Mucosa of descending colon (tissue), 3 donors: ENCODE measurements around the gene GMDS. TPM values are rescaled to one million over a fixed set of nuclear protein-coding genes. Genes with fewer than 3 reads are reported as not detected.

Source experiments
- ATAC-seq: fragments of 200-7000 bp; cut with Tn5 transposase; one replicate; pipeline ENCODE4 v1.9.1; 2020; ENCODE audit warnings: mild to moderate bottlenecking, moderate library complexity
- DNase-seq, 3 donors: peaks; one replicate each; pipeline ENCODE4 v3.0.0-alpha.2; 2020
- H3K36me3 ChIP-seq: fragments of 200-600 bp; one replicate; pipeline ENCODE4 v1.8.0; 2021; ENCODE audit warnings: low read depth, mild to moderate bottlenecking
- H3K4me1 ChIP-seq: fragments of 200-600 bp; one replicate; pipeline ENCODE4 v1.8.0; 2021; ENCODE audit warnings: low read depth, mild to moderate bottlenecking
- H3K4me3 ChIP-seq: fragments of 200-600 bp; one replicate; pipeline ENCODE4 v1.8.0; 2021; ENCODE audit warnings: mild to moderate bottlenecking
- H3K9me3 ChIP-seq: fragments of 200-600 bp; one replicate; pipeline ENCODE4 v1.8.0; 2021; ENCODE audit warnings: mild to moderate bottlenecking
- CTCF ChIP-seq: fragments of 200-600 bp; IDR thresholded peaks from one replicate; pipeline ENCODE4 v1.8.0; 2022; ENCODE audit warnings: antibody characterized with exemption, mild to moderate bottlenecking
- intact Hi-C, 2 donors: fragments of 100-400 bp; cut with DNase I in 1 of 2; cut with micrococcal nuclease in 1 of 2; formaldehyde crosslinking; loops; one replicate each; pipeline versions ENCODE4 v1.11.0 to v1.11.1; 2022; cut with DNase I, micrococcal nuclease
- total RNA-seq, 3 donors: library from RNA; stranded (reverse); fragmentation: NEBNext Ultra II Directional in 2 of 3; extraction: Animal tissue kit (Norgen Biotek cat#: 25700) in 2 of 3; gene quantifications; one replicate each; pipeline versions ENCODE4 v1.2.1 to v1.2.4, GENCODE V29; 2021 to 2023
- donor health status: DM: no; HTN: no; CAD: no; lungs with moderate emphysema.
- donor health status: DM: no; HTN: no; CAD: no.
- donor health status: DM: no; HTN: yes; CAD: no.

Gene GMDS
- total RNA-seq, 3 donors from 2014 or later = 68.0 to 228 (median 135) TPM

GRCh38 chr6:1764397-1764987, 480.9 kb downstream of the GMDS start:
- ATAC-seq = no peak

GRCh38 chr6:1763404-1763803, 482.0 kb downstream of the GMDS start:
- Histone ChIP-seq H3K36me3 (no peaks in the 10 kb centered on the region), H3K9me3 (no peaks in the 10 kb centered on the region), H3K4me1 (peaks cover 5% of the 10 kb centered on the region), H3K4me3 (no peak overlapping the region)
- TF ChIP-seq CTCF = no peak
- DNase-seq (no peak), ATAC-seq (no peak)
- intact Hi-C loops = no loop called here

More at GRCh38 chr6:1764397-1764987, 480.9 kb downstream of the GMDS start:
- TF ChIP-seq CTCF = no peak
- Histone ChIP-seq H3K4me1 (peaks cover 5% of the 10 kb centered on the region), H3K4me3 (no peak overlapping the region), H3K9me3 (no peaks in the 10 kb centered on the region), H3K36me3 (no peaks in the 10 kb centered on the region)
- intact Hi-C loops = no loop called here
- DNase-seq = no peak

GRCh38 chr6:1762203-1762602, 483.2 kb downstream of the GMDS start:
- Histone ChIP-seq H3K36me3 (no peaks in the 10 kb centered on the region), H3K4me1 (peaks cover 5% of the 10 kb centered on the region), H3K9me3 (no peaks in the 10 kb centered on the region), H3K4me3 (no peak overlapping the region)
- ATAC-seq (peak; percentile 53), DNase-seq (no peak)
- no peak for TF ChIP-seq CTCF
- intact Hi-C loops = no loop called here

GRCh38 chr6:1761477-1761877, 483.9 kb downstream of the GMDS start:
- H3K36me3 ChIP-seq = no peaks in the 10 kb centered on the region
- no peak for DNase-seq
- H3K4me3 ChIP-seq = no peak overlapping the region
- H3K4me1 ChIP-seq = peaks cover 5% of the 10 kb centered on the region
- TF ChIP-seq CTCF = no peak
- intact Hi-C loops = no loop called here
- ATAC-seq = peak; percentile 68
- H3K9me3 ChIP-seq = no peaks in the 10 kb centered on the region

- no peak for TF ChIP-seq CTCF
- Histone ChIP-seq H3K4me1 (peaks cover 5% of the 10 kb centered on the region), H3K4me3 (no peak overlapping the region), H3K9me3 (no peaks in the 10 kb centered on the region), H3K36me3 (no peaks in the 10 kb centered on the region)
- no peak for DNase-seq
- intact Hi-C loops = no loop called here
- ATAC-seq = no peak
These were observed 484.5 kb downstream of the GMDS start for GRCh38 chr6:1760876-1761275.

- no peak for DNase-seq
- intact Hi-C loops = no loop called here
- no peak overlapping the region for H3K4me3 ChIP-seq
- H3K4me1 ChIP-seq = peaks cover 5% of the 10 kb centered on the region
- TF ChIP-seq CTCF = no peak
- no peaks in the 10 kb centered on the region for H3K9me3 ChIP-seq
- H3K36me3 ChIP-seq = no peaks in the 10 kb centered on the region
- ATAC-seq = no peak
These were observed 485.5 kb downstream of the GMDS start for GRCh38 chr6:1759870-1760269.
